ENCODE results near the gene IGFBP4. TPM values are rescaled to one million over a fixed set of nuclear protein-coding genes. Genes with fewer than 3 reads are reported as not detected.

IGFBP4 gene
- total and polyA plus RNA-seq, 2 of the 13 experiments (the other 11 are each of a cell fraction or from before 2014, with no cell fraction given): 4.1 to 49.0 TPM

GRCh38 chr17:40456396-40456951 lies 13.2 kb downstream of the IGFBP4 start:
- CTCF ChIA-PET (ENCODE audit: low intra/inter-chr PET ratio, low total read pairs): no interaction called here
- Histone ChIP-seq H3K4me3 (replicated peaks in 1 of 3; ENCODE audit: insufficient read depth in 1 of 3, low read depth in 2 of 3, low read length in 3 of 3) (no peak overlapping the region), H4K20me1 (ENCODE audit: insufficient read depth, low read length) (no peaks in the 10 kb centered on the region), H3K27ac (ENCODE audit: extremely low read length, insufficient read depth, low read length) (no peak overlapping the region), H3K9ac (ENCODE audit: insufficient read depth, low read depth, low read length) (no peak overlapping the region), H3K9me3 (ENCODE audit: low read length) (no peaks in the 10 kb centered on the region), H3K4me2 (ENCODE audit: low read depth, low read length) (no peak overlapping the region), H3K4me1 (ENCODE audit: insufficient read depth, low read length) (peaks cover 24% of the 10 kb centered on the region), H2AFZ (ENCODE audit: low read length) (no peak overlapping the region), H3K27me3 (ENCODE audit: control insufficient read depth in 1 of 2, insufficient read depth in 2 of 2, low read length in 2 of 2) (no peaks in the 10 kb centered on the region; a peak in 1 of 5 replicates), H3K36me3 (replicated peaks in 1 of 2; ENCODE audit: control insufficient read depth in 1 of 2, insufficient read depth in 2 of 2, low read length in 2 of 2) (peaks cover 0 to 12% of the 10 kb centered on the region in 2 experiments; a peak in 3 of 5 replicates), H3K79me2 (ENCODE audit: insufficient read depth, low read length) (no peaks in the 10 kb centered on the region)
- ATAC-seq (no peak), DNase-seq (ENCODE audit: low spot score) (no peak), FAIRE-seq (no peak)
- TF ChIP-seq ZNF547 (CRISPR knock-in tag; IDR thresholded peaks at IDR 0.05): no peak
- BruUV-seq (replicated peaks): TSS peak; percentile 52
- in situ Hi-C loops (cut with HindIII; ENCODE audit: extremely low pct_ligation_motif_present, low pct_unique_long_range_greater_than_20kb) (no loop called here), intact Hi-C loops (cut with micrococcal nuclease; ENCODE audit: unreplicated experiment) (no loop called here)
- WGBS (ENCODE audit: low lambda C conversion rate): 93% methylated on average over 16 of the region's 16 CpGs
- POLR2A ChIA-PET: no interaction called here

DNA sequence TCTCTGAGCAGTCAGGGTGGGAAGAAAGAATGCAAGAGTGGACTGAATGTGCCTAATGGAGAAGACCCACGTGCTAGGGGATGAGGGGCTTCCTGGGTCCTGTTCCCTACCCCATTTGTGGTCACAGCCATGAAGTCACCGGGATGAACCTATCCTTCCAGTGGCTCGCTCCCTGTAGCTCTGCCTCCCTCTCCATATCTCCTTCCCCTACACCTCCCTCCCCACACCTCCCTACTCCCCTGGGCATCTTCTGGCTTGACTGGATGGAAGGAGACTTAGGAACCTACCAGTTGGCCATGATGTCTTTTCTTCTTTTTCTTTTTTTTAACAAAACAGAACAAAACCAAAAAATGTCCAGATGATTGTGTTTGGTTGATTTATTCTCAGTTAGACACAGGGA lies 14.1 kb downstream of the IGFBP4 start:
- 90% methylated on average over 3 of the region's 3 CpGs for WGBS (ENCODE audit: low lambda C conversion rate)
- Histone ChIP-seq H3K9ac (ENCODE audit: insufficient read depth, low read depth, low read length) (no peak overlapping the region), H3K4me3 (replicated peaks in 1 of 3; ENCODE audit: insufficient read depth in 1 of 3, low read depth in 2 of 3, low read length in 3 of 3) (no peak overlapping the region), H4K20me1 (ENCODE audit: insufficient read depth, low read length) (no peaks in the 10 kb centered on the region), H3K36me3 (replicated peaks in 1 of 2; ENCODE audit: control insufficient read depth in 1 of 2, insufficient read depth in 2 of 2, low read length in 2 of 2) (peaks cover 0 to 12% of the 10 kb centered on the region in 2 experiments; a peak in 3 of 5 replicates), H3K27ac (ENCODE audit: extremely low read length, insufficient read depth, low read length) (no peak overlapping the region), H2AFZ (ENCODE audit: low read length) (no peak overlapping the region), H3K9me3 (ENCODE audit: low read length) (no peaks in the 10 kb centered on the region), H3K79me2 (ENCODE audit: insufficient read depth, low read length) (no peaks in the 10 kb centered on the region), H3K4me1 (ENCODE audit: insufficient read depth, low read length) (peaks cover 33% of the 10 kb centered on the region), H3K27me3 (ENCODE audit: control insufficient read depth in 1 of 2, insufficient read depth in 2 of 2, low read length in 2 of 2) (no peaks in the 10 kb centered on the region; a peak in 2 of 5 replicates), H3K4me2 (ENCODE audit: low read depth, low read length) (no peak overlapping the region)
- FAIRE-seq: no peak
- intact Hi-C loops (cut with micrococcal nuclease; ENCODE audit: unreplicated experiment) (no loop called here), in situ Hi-C loops (cut with HindIII; ENCODE audit: extremely low pct_ligation_motif_present, low pct_unique_long_range_greater_than_20kb) (no loop called here)
- POLR2A ChIA-PET: no interaction called here
- CTCF ChIA-PET (ENCODE audit: low intra/inter-chr PET ratio, low total read pairs): no interaction called here
- no peak for ATAC-seq
- no peak for DNase-seq (ENCODE audit: low spot score)
- BruUV-seq (replicated peaks): no TSS peak
- TF ChIP-seq, protein P1, sequence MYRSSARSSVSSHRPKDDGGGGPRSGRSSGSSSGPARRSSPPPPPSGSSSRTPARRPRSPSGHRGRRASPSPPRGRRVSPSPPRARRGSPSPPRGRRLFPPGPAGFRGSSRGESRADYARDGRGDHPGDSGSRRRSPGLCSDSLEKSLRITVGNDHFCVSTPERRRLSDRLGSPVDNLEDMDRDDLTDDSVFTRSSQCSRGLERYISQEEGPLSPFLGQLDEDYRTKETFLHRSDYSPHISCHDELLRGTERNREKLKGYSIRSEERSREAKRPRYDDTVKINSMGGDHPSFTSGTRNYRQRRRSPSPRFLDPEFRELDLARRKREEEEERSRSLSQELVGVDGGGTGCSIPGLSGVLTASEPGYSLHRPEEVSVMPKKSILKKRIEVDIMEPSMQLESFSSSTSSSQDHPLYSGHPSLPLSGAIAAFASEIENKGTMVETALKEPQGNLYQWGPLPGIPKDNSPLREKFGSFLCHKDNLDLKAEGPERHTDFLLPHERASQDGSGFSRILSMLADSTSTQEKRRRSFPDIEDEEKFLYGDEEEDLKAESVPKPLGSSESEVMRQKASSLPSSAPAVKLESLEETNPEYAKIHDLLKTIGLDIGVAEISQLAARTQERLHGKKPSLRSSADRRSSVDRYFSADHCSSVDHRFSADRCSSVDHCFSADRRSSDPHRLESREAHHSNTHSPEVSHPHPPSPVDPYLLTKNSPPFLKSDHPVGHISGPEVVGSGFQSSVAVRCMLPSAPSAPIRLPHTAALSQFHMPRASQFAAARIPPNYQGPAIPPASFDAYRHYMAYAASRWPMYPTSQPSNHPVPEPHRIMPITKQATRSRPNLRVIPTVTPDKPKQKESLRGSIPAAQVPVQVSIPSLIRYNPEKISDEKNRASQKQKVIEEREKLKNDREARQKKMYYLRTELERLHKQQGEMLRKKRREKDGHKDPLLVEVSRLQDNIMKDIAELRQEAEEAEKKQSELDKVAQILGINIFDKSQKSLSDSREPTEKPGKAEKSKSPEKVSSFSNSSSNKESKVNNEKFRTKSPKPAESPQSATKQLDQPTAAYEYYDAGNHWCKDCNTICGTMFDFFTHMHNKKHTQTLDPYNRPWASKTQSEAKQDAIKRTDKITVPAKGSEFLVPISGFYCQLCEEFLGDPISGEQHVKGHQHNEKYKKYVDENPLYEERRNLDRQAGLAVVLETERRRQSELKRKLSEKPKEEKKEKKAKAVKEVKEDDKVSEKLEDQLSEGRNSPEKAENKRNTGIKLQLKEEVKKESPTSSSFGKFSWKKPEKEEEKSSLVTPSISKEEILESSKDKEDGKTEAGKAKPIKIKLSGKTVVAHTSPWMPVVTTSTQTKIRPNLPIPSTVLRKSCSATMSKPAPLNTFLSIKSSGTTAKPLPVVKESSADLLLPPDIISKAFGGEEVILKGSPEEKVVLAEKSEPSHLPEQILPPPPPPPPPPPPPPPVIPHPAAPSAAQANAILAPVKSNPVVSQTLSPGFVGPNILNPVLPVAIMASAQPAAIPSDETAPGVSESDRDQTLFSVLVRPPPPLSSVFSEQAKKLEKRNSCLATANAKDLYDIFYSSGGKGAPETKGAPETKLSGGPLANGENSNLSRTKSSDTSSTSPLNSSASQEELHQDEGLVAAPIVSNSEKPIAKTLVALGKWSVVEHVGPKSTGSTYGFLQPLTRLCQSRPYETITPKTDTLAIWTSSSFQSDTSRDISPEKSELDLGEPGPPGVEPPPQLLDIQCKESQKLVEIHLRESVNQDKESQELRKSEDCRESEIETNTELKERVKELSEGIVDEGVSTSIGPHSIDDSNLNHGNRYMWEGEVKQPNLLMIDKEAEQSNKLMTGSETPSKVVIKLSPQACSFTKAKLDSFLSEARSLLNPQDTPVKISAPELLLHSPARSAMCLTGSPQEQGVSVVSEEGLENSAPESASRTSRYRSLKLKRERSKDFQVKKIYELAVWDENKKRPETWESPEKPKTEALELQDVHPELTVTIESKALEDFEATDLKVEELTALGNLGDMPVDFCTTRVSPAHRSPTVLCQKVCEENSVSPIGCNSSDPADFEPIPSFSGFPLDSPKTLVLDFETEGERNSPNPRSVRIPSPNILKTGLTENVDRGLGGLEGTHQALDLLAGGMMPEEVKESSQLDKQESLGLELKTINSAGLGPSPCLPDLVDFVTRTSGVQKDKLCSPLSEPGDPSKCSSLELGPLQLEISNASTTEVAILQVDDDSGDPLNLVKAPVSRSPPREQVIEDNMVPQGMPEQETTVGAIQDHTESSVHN (CRISPR knock-in tag; IDR thresholded peaks at IDR 0.05): no peak
- TF ChIP-seq, protein P2, sequence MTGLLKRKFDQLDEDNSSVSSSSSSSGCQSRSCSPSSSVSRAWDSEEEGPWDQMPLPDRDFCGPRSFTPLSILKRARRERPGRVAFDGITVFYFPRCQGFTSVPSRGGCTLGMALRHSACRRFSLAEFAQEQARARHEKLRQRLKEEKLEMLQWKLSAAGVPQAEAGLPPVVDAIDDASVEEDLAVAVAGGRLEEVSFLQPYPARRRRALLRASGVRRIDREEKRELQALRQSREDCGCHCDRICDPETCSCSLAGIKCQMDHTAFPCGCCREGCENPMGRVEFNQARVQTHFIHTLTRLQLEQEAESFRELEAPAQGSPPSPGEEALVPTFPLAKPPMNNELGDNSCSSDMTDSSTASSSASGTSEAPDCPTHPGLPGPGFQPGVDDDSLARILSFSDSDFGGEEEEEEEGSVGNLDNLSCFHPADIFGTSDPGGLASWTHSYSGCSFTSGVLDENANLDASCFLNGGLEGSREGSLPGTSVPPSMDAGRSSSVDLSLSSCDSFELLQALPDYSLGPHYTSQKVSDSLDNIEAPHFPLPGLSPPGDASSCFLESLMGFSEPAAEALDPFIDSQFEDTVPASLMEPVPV (CRISPR knock-in tag; IDR thresholded peaks at IDR 0.05): no peak
- TF ChIP-seq KLF15 (CRISPR knock-in tag; IDR thresholded peaks at IDR 0.05; ENCODE audit: borderline replicate concordance): no peak
- TF ChIP-seq, protein P3, sequence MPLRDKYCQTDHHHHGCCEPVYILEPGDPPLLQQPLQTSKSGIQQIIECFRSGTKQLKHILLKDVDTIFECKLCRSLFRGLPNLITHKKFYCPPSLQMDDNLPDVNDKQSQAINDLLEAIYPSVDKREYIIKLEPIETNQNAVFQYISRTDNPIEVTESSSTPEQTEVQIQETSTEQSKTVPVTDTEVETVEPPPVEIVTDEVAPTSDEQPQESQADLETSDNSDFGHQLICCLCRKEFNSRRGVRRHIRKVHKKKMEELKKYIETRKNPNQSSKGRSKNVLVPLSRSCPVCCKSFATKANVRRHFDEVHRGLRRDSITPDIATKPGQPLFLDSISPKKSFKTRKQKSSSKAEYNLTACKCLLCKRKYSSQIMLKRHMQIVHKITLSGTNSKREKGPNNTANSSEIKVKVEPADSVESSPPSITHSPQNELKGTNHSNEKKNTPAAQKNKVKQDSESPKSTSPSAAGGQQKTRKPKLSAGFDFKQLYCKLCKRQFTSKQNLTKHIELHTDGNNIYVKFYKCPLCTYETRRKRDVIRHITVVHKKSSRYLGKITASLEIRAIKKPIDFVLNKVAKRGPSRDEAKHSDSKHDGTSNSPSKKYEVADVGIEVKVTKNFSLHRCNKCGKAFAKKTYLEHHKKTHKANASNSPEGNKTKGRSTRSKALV (CRISPR knock-in tag; IDR thresholded peaks at IDR 0.05): no peak

Data from HepG2 (cell line).